SK-MEL-5 (cell line): Measurements from ENCODE around the gene TMEM171. TPM values are rescaled to one million over a fixed set of nuclear protein-coding genes. Genes with fewer than 3 reads are reported as not detected.

Experiments
- DNase-seq: peaks from one replicate; pipeline ENCODE4 v3.0.0-alpha.2; 2016; ENCODE audit warnings: low read depth, low spot score
- in situ Hi-C: cut with HindIII; loops from 2 replicates; pipeline ENCODE4 v1.10.0; 2016; ENCODE audit warnings: low sequenced_read_pairs, high pct_unique_total_duplicates, low pct_unique_long_range_greater_than_20kb
- polyA plus RNA-seq, 2 experiments: library from polyadenylated mRNA; depleted of rRNA; stranded (reverse); fragments of >200 nt; gene quantifications; 2 replicates each; pipeline ENCODE4 v1.2.3, GENCODE V29; 2015
- total RNA-seq: library from RNA; depleted of rRNA; stranded (reverse); fragments of >200 nt; shearing (Covaris generic); gene quantifications from 2 replicates; pipeline ENCODE4 v1.2.3, GENCODE V29; 2014; rRNA removed

Gene TMEM171, protein sequence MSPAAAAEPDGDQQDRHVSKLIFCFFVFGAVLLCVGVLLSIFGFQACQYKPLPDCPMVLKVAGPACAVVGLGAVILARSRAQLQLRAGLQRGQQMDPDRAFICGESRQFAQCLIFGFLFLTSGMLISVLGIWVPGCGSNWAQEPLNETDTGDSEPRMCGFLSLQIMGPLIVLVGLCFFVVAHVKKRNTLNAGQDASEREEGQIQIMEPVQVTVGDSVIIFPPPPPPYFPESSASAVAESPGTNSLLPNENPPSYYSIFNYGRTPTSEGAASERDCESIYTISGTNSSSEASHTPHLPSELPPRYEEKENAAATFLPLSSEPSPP
- total RNA-seq = 4.6 and 4.8 TPM in 2 replicates
- 3.7 and 8.6 TPM in 2 replicates for polyA plus RNA-seq (2015; cell fraction: cytosol; rRNA removed)
- polyA plus RNA-seq (2015; cell fraction: nucleus; rRNA removed) = 2.9 and 5.0 TPM in 2 replicates

DNA sequence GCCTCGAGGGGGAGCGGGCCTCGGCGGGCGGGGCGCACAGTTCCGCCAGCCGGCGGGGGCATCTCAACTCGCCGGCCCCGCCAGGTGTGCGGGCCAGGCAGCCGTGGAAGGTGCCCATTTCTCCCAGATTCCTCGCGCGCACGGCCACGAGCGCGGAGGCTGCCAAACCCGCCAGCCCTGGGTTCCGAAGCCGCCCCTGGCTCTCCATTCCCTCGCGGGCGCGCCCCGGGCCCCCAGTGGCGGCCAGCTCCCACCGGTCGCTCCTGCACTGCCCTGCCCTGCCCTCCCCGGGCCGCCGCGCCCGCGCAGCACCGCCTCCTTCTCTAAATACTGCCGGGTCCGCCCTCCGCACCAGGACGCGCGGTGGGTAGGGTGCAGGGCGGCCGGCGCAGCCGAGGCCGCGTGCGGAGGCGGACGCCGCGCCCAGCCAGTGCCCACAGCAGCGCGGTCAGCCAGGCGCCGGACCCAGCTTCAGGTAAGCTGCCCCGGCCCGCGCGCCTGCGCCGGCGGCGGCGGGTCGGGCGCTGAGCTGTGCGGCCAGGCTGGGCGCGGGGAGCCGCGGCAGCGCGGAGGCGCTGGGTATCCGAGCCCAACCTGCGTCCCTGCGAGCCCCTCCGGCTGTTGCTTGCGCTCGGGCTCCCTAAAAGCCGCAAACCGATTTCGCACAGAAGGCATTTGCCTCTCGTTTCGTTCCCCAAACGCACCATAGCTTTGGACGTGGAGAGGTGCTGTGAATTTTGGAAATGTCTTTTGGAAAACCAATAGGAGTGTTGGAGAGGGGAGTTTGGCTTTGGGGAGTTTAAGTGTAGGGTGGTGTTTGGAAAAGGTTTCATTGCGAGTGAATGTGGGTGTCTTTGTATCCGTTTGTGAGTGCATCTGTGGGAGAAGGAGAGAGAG, at the start of gene TMEM171:
Gene TMEM171 (plus strand): TSS at position 354 of the 897 bp plus-strand sequence. CDS start 2,799 bp downstream, outside the sequence.
- DNase-seq = peak; percentile 21
- in situ Hi-C loops = no loop called here

DNA sequence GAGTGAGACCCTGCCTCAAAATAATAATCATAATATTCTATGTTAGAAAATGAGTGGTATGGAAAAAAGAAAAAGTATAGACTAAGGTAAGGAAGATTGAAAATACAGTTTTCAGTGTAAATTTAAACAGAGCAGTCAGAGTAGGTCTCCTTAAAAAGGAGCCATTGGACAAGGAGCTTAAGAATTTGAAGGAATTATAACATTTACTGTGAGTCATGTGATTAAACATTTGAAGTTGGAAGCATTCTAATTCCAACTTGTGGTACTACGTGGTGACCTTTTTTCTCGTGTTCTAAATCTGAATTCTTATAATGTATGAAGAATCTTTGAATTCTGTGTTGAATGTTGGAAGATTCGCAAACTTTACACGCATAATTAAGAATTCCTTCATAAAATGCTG, 39.3 kb upstream of the TMEM171 start:
- in situ Hi-C loops = loop anchor here (25.0 kb wide), 1 partner anchor 106 kb away; no protein-coding TSS in a partner anchor
- no peak for DNase-seq

DNA sequence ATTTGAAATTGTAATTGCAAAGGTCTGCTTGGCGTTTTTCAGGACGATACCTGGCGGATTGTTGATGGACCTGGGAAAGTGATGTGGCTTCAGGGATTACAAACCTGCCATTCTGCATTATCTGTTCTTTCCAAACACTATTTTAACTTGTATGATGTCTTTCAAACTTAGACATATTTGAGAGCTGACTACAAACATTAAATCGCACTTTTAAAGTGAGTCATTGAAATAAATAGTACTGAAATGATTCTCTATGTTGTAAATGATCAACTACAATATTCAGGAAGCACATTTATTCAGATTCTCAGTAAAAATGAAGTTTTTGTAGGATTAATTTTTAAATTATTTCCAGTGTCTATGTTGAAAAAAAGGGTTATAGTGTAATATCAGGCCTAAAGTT, 32.3 kb upstream of the TMEM171 start:
- no peak for DNase-seq
- in situ Hi-C loops = loop anchor here (25.0 kb wide), 1 partner anchor 99 kb away; no protein-coding TSS in a partner anchor

- DNase-seq = peak; percentile 24
- in situ Hi-C loops = loop anchor here (25.0 kb wide), 1 partner anchor 93 kb away; no protein-coding TSS in a partner anchor
Measured at GRCh38 chr5:73093943-73094342, 26.4 kb upstream of the TMEM171 start.

GRCh38 chr5:73094415-73094814, 26.0 kb upstream of the TMEM171 start:
- no peak for DNase-seq
- in situ Hi-C loops = loop anchor here (25.0 kb wide), 1 partner anchor 93 kb away; no protein-coding TSS in a partner anchor

- DNase-seq = no peak
- in situ Hi-C loops = loop anchor here (25.0 kb wide), 1 partner anchor 92 kb away; no protein-coding TSS in a partner anchor
Measured at GRCh38 chr5:73095564-73096238, 24.7 kb upstream of the TMEM171 start.

DNA sequence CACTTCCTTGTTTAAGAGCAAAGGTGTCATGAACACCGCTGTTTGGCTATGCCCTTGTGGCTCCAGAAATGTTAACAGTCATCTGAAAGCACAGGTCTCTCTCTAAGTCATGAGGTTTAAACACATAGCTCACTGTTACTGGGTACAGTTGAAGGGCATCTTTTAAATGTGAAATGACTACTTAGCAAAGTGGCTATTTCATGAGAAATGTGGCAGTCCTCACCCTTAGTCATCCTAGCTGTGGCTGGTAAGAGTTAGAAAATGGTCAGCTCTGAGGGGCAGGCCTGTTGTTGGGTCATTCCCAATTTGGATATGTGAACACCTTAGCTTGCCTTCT, 24.2 kb upstream of the TMEM171 start:
- no peak for DNase-seq
- in situ Hi-C loops = loop anchor here (25.0 kb wide), 1 partner anchor 91 kb away; no protein-coding TSS in a partner anchor

DNA sequence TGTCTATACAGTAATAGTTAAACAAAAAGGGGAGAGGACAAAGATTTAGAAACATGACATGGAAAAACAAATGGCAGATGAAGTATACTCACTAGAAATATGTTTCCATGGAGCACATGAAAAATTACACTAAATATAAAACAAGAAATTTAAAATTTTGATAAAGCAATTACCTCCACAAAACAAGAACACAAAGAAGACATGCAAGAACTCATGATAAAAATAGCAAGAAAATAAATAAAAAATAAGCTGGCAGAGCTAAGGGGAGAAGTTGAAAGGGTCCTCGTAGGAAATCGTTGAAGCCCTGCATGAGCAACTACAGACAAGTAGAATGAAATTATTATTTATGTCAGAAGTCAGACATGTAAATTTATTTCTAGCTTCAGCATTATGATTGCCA, 22.6 kb upstream of the TMEM171 start:
- no peak for DNase-seq
- in situ Hi-C loops = loop anchor here (25.0 kb wide), 1 partner anchor 90 kb away; no protein-coding TSS in a partner anchor

DNA sequence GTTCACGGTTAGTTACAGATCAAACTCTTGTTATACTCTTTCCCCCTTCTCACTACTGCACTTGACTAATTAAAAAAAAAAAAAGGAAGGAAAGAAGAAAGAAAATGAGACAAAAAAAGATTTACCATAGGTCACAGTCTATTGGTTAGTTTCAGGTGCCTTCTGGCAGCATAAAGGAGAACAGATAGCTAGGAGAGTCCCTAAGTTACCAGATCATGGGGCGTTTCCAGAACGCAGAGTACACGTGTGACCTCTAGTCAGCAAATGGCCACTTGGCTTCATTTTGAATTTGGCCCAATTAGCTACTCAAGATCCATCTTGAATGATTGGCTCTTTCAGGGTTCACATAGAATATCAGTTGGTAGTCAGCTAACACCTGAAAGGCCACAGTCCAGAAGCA, 20.3 kb upstream of the TMEM171 start:
- DNase-seq = no peak
- in situ Hi-C loops = no loop called here

DNA sequence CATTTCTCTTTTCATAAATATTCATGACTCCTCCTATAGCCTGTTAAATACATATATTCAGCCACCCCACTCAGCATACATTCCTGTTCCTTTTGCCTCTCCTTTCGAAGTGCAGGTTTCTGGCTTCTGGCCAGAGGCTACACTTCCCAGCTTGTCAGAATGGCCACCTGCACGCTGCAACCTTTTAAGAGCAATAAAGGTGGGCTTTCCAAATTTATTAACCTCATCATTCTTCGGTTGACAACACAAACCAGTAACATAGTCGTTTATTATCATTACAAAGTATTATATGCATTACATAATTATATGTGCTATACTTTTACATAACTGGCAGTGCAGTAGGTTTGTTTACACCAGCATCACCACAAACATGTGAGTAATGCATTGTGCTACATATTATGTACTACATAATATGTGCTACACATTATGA, 16.5 kb upstream of the TMEM171 start:
- in situ Hi-C loops = no loop called here
- DNase-seq = no peak

DNA sequence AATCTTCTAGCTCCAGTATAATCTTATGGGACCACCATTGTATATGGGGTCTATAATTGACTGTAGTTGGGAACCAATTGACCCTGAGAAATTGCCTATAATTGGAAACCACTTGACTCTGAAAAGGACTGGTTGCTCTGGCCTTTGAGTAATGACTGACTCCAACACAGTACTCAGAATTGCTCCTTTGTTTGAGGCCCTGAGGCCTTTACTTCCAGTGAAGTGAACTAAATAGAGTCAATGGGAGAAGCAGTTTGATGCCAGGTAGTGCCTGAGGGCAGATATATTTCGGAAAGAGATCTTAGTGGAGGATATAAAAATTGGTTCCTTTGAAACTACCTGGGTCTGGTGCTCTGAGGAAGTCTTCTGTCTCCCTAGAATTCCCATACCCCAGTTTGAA, 16.0 kb upstream of the TMEM171 start:
- DNase-seq = peak; percentile 61
- in situ Hi-C loops = no loop called here

DNA sequence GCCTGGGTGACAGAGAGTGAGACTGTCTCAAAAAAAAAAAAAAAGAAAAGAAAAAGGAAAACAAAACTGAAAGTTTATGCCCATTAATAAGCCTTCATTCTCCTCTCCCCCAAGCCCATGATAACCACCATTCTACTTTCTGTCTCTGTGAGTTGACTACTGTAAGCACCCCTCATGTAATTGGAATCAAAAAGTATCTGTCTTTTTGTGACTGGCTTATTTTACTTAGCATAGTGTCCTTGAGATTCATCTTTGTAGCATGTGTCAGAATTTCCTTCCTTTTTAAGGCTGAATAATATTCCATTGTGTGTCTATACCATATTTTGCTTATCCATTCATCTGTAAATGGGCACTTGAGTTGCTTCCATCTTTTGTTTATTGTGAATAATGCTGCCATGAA, 14.0 kb upstream of the TMEM171 start:
- DNase-seq = peak; percentile 82
- in situ Hi-C loops = no loop called here

DNA sequence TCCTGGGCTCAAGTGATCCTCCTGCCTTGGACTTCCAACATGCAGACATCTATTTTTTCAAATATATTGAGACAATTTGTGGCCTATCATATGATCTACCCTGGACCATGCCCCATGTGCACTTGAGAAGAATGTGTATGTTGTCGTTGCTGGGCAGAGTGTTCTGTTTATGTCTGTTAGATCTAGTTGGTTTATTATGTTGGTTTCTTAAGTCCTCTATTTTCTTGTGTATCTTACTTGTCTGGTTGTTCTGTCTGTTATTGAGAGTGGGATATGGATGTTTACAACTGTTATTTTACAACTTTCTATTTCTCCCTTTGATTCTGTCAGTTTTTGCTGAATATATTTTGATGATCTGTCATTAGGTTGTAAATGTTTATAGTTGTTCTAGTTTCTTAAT, 10.2 kb upstream of the TMEM171 start:
- in situ Hi-C loops = no loop called here
- no peak for DNase-seq

GRCh38 chr5:73111536-73111935, 8.8 kb upstream of the TMEM171 start:
- in situ Hi-C loops = no loop called here
- DNase-seq = no peak

DNA sequence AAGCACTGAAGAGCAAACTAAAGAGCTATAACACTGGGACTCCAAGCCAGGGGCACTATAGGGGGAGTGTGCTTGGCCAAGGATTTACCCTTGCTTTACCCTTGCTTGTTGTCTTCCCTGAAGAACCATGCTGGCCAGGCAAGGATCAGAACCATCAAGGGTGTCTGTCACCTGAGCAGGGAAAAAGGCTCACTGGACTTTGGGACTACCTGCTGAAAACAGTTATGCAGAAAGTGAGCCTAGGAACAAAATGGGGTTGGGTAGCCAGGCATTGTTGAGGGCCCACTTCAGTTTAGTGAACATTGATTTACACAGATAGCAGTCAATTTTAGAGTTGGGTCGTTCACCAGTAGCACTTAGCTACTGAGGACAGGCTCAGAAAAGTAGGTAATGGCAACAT, 8.0 kb upstream of the TMEM171 start:
- DNase-seq = no peak
- in situ Hi-C loops = no loop called here

DNA sequence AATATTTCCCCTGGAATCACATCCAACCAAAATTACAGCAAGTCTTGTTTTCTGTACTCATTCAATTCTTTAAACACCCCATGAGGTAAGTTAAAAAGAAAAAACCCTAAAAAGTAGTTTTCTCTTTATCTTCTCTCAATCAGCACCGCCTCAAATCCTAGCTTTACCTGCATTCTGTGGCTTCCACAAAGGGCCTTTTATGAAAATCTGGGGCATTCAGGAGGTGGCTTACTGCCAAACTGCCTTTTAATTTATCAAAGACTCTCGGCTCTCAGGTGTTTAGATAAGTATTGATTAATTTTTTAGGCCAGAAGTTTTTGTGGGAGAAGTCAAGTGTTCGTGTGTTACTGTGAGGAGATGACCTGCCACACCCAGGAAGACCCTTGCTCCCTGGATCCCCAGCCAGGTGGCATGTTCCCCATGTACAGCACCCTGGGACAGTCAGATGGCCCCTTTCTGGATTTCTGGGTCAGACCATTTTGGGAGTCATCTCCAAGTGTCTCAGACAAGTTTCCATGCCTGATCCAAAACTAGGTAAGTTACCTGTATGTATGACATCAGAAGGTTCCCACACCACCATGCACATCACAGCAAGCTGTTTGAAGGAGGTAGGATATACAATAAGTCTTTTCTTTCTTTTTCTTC, 6.2 kb upstream of the TMEM171 start:
- DNase-seq = no peak
- in situ Hi-C loops = no loop called here

DNA sequence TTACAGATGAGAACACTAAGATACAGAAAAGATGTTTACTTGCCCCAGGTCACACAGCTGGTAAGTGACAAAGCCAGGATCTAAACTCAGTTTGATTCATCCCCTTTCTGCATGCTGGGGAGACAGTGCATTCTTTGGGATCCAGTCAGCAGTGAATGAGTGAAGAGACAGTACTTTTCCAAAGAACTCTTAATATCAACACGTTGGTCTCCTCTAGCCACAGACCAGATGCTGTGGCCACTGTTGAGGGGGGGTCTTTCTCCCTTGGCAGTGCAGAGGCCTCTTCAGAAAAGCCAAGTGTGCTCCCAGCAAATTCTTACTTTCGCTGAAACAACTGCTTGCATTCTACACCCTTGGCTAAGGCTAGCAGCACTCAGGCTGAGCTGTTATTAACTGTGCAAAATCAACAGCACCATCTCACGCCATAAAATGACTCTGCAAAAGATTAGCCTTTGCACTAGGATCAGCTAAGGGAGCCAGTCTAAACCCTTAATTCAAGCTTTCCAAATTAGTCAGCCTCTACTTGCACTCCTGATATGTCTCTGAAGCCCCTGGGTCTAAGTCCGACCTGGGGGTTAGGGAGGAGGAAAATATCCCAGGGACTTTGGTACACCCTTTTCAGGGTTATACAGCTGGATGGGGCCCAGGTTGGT, 4.8 kb upstream of the TMEM171 start:
- DNase-seq = no peak
- in situ Hi-C loops = no loop called here
